Mesendoderm (in vitro differentiated cells): ENCODE measurements around the gene KCNK10.

Experiments
- DNase-seq: peaks from one replicate; pipeline ENCODE4 v3.0.0; 2013
- H2AK5ac ChIP-seq: 2 replicates; pipeline ENCODE4 v1.6.1; 2013; ENCODE audit warnings: low read length, inconsistent platforms
- H2BK120ac ChIP-seq: 2 replicates; pipeline ENCODE4 v1.6.1; 2013; ENCODE audit warnings: low read depth, mild to moderate bottlenecking, low read length, moderate library complexity, mixed read lengths
- H2BK15ac ChIP-seq: replicated peaks from 2 replicates; pipeline ENCODE4 v1.6.1; 2013; ENCODE audit warnings: low read depth, mild to moderate bottlenecking, moderate library complexity
- H2BK5ac ChIP-seq: 2 replicates; pipeline ENCODE4 v1.6.1; 2013; ENCODE audit warnings: low read length, inconsistent platforms
- H3K18ac ChIP-seq: 2 replicates; pipeline ENCODE4 v1.6.1; 2013; ENCODE audit warnings: mild to moderate bottlenecking, low read length, mixed read lengths
- H3K23ac ChIP-seq: one replicate; pipeline ENCODE4 v1.6.1; 2013; ENCODE audit warnings: low read length
- H3K27ac ChIP-seq: 2 replicates; pipeline ENCODE4 v1.5.1; 2013; ENCODE audit warnings: low read depth, mild to moderate bottlenecking, inconsistent platforms, low read length, moderate library complexity
- H3K27me3 ChIP-seq: 2 replicates; pipeline ENCODE4 v1.6.1; 2013; ENCODE audit warnings: low read length, control low read depth, mild to moderate bottlenecking, inconsistent platforms; ENCODE audit not compliant: insufficient read depth, poor library complexity
- H3K36me3 ChIP-seq: 2 replicates; pipeline ENCODE4 v1.6.1; 2013; ENCODE audit warnings: low read length, inconsistent platforms; ENCODE audit not compliant: control insufficient read depth, insufficient read depth
- H3K4ac ChIP-seq: one replicate; pipeline ENCODE4 v1.6.1; 2013; ENCODE audit warnings: low read depth, mild to moderate bottlenecking, low read length, moderate library complexity
- H3K4me1 ChIP-seq: 2 replicates; pipeline ENCODE4 v1.6.1; 2013; ENCODE audit warnings: low read depth, low read length, inconsistent platforms; ENCODE audit not compliant: control insufficient read depth
- H3K4me2 ChIP-seq: 2 replicates; pipeline ENCODE4 v1.6.1; 2013; ENCODE audit warnings: low read length
- H3K4me3 ChIP-seq: 2 replicates; pipeline ENCODE4 v1.5.1; 2013; ENCODE audit warnings: mild to moderate bottlenecking, low read length
- H3K56ac ChIP-seq: one replicate; pipeline ENCODE4 v1.6.1; 2013; ENCODE audit warnings: low read length
- H3K79me1 ChIP-seq: 2 replicates; pipeline ENCODE4 v1.6.1; 2013; ENCODE audit warnings: low read length, inconsistent platforms
- H3K79me2 ChIP-seq: 2 replicates; pipeline ENCODE4 v1.6.1; 2013; ENCODE audit warnings: mild to moderate bottlenecking, low read length; ENCODE audit not compliant: control insufficient read depth, insufficient read depth
- H3K9ac ChIP-seq: 2 replicates; pipeline ENCODE4 v1.6.1; 2013; ENCODE audit warnings: low read length, inconsistent platforms
- H4K5ac ChIP-seq: one replicate; pipeline ENCODE4 v1.6.1; 2013; ENCODE audit warnings: low read length
- H4K8ac ChIP-seq: one replicate; pipeline ENCODE4 v1.6.1; 2013; ENCODE audit warnings: low read depth, mild to moderate bottlenecking, control low read depth, low read length, moderate library complexity
- WGBS: extraction: QIAGEN DNeasy Blood & Tissue Kit; methylation state at CpG from one replicate; pipeline ENCODE4 v1.1.7; 2013; ENCODE audit warnings: low lambda C conversion rate, missing lambda C conversion rate; ENCODE audit not compliant: insufficient coverage; ENCODE audit errors: extremely low coverage; 5-methylcytosine and 5-hydroxymethylcytosine counted together

The KCNK10 gene

GRCh38 chr14:88218119-88218915 is 104.8 kb downstream of the KCNK10 start:
- H2BK15ac ChIP-seq, result no peak overlapping the region
- H3K27me3 ChIP-seq, result no peaks in the 10 kb centered on the region
- no peak overlapping the region for H2AK5ac ChIP-seq
- H3K4me3 ChIP-seq, result no peak overlapping the region
- H3K9ac ChIP-seq, result no peak overlapping the region
- no peak overlapping the region for H3K27ac ChIP-seq
- no peak overlapping the region for H2BK5ac ChIP-seq
- no peaks in the 10 kb centered on the region for H3K79me2 ChIP-seq
- H3K36me3 ChIP-seq, result no peaks in the 10 kb centered on the region
- H4K8ac ChIP-seq, result no peak overlapping the region
- H2BK120ac ChIP-seq, result no peak overlapping the region
- H3K4ac ChIP-seq, result no peak overlapping the region
- H3K79me1 ChIP-seq, result no peaks in the 10 kb centered on the region
- H3K4me2 ChIP-seq, result no peak overlapping the region
- no peak overlapping the region for H3K56ac ChIP-seq
- WGBS, result no CpG with 5 or more reads among the region's 9 CpGs
- H3K23ac ChIP-seq, result no peak overlapping the region
- H3K4me1 ChIP-seq, result no peaks in the 10 kb centered on the region
- H3K18ac ChIP-seq, result no peak overlapping the region
- no peak for DNase-seq
- H4K5ac ChIP-seq, result no peak overlapping the region

GRCh38 chr14:88212691-88213090 is 110.4 kb downstream of the KCNK10 start:
- no peak overlapping the region for H3K23ac ChIP-seq
- H3K27ac ChIP-seq, result no peak overlapping the region
- H2BK5ac ChIP-seq, result no peak overlapping the region
- H3K27me3 ChIP-seq, result no peaks in the 10 kb centered on the region
- H3K4me1 ChIP-seq, result no peaks in the 10 kb centered on the region
- no peak overlapping the region for H4K8ac ChIP-seq
- no peak overlapping the region for H2BK15ac ChIP-seq
- DNase-seq, result no peak
- no peaks in the 10 kb centered on the region for H3K79me2 ChIP-seq
- H2BK120ac ChIP-seq, result no peak overlapping the region
- H3K56ac ChIP-seq, result no peak overlapping the region
- no peak overlapping the region for H3K4me3 ChIP-seq
- no peaks in the 10 kb centered on the region for H3K79me1 ChIP-seq
- H3K4me2 ChIP-seq, result no peak overlapping the region
- no peak overlapping the region for H4K5ac ChIP-seq
- no peak overlapping the region for H2AK5ac ChIP-seq
- H3K36me3 ChIP-seq, result no peaks in the 10 kb centered on the region
- H3K9ac ChIP-seq, result no peak overlapping the region
- H3K18ac ChIP-seq, result no peak overlapping the region
- no peak overlapping the region for H3K4ac ChIP-seq

GRCh38 chr14:88210426-88210825 is 112.6 kb downstream of the KCNK10 start:
- DNase-seq, result no peak
- Histone ChIP-seq H3K79me2 (no peaks in the 10 kb centered on the region), H3K4me1 (no peaks in the 10 kb centered on the region)

GRCh38 chr14:88209273-88209672 is 113.8 kb downstream of the KCNK10 start:
- H3K4me3 ChIP-seq, result no peak overlapping the region
- H3K79me2 ChIP-seq, result no peaks in the 10 kb centered on the region
- no peak overlapping the region for H3K18ac ChIP-seq
- no peak overlapping the region for H3K27ac ChIP-seq
- H3K79me1 ChIP-seq, result no peaks in the 10 kb centered on the region
- H3K4ac ChIP-seq, result no peak overlapping the region
- H2BK120ac ChIP-seq, result no peak overlapping the region
- H2BK15ac ChIP-seq, result no peak overlapping the region
- no peak overlapping the region for H2BK5ac ChIP-seq
- H3K9ac ChIP-seq, result no peak overlapping the region
- no peak overlapping the region for H4K8ac ChIP-seq
- H3K56ac ChIP-seq, result no peak overlapping the region
- DNase-seq, result no peak
- H3K4me2 ChIP-seq, result no peak overlapping the region
- H4K5ac ChIP-seq, result no peak overlapping the region
- H3K36me3 ChIP-seq, result no peaks in the 10 kb centered on the region
- H3K27me3 ChIP-seq, result no peaks in the 10 kb centered on the region
- H3K23ac ChIP-seq, result no peak overlapping the region
- H2AK5ac ChIP-seq, result no peak overlapping the region
- no CpG with 5 or more reads among the region's 17 CpGs for WGBS
- no peaks in the 10 kb centered on the region for H3K4me1 ChIP-seq

More at GRCh38 chr14:88210426-88210825, 112.6 kb downstream of the KCNK10 start:
- Histone ChIP-seq H3K56ac (peak overlapping the region; percentile 28), H3K9ac (no peak overlapping the region), H3K4ac (no peak overlapping the region), H2BK120ac (no peak overlapping the region), H4K5ac (no peak overlapping the region), H3K36me3 (no peaks in the 10 kb centered on the region), H2BK5ac (no peak overlapping the region), H4K8ac (no peak overlapping the region), H3K27me3 (no peaks in the 10 kb centered on the region), H3K4me2 (no peak overlapping the region), H2BK15ac (no peak overlapping the region), H3K79me1 (no peaks in the 10 kb centered on the region), H3K23ac (peak overlapping the region; percentile 98), H3K27ac (no peak overlapping the region), H3K18ac (no peak overlapping the region), H3K4me3 (no peak overlapping the region), H2AK5ac (no peak overlapping the region)
- no CpG with 5 or more reads among the region's 8 CpGs for WGBS

GRCh38 chr14:88208858-88209257 is 114.2 kb downstream of the KCNK10 start:
- Histone ChIP-seq H2BK120ac (no peak overlapping the region), H3K9ac (no peak overlapping the region), H3K4me1 (no peaks in the 10 kb centered on the region), H3K36me3 (no peaks in the 10 kb centered on the region), H3K79me1 (no peaks in the 10 kb centered on the region), H3K79me2 (no peaks in the 10 kb centered on the region), H4K5ac (no peak overlapping the region), H3K23ac (no peak overlapping the region), H3K27me3 (no peaks in the 10 kb centered on the region), H3K4me3 (no peak overlapping the region), H3K4me2 (no peak overlapping the region), H3K18ac (no peak overlapping the region), H2AK5ac (no peak overlapping the region), H3K56ac (no peak overlapping the region), H3K4ac (no peak overlapping the region), H2BK5ac (no peak overlapping the region), H3K27ac (no peak overlapping the region), H4K8ac (no peak overlapping the region), H2BK15ac (no peak overlapping the region)
- no peak for DNase-seq
- no CpG with 5 or more reads among the region's 5 CpGs for WGBS

GRCh38 chr14:88204221-88204620 is 118.8 kb downstream of the KCNK10 start:
- Histone ChIP-seq H3K27ac (no peak overlapping the region), H2BK5ac (no peak overlapping the region), H3K9ac (no peak overlapping the region), H3K79me1 (no peaks in the 10 kb centered on the region), H3K23ac (no peak overlapping the region), H3K79me2 (no peaks in the 10 kb centered on the region), H3K4me2 (no peak overlapping the region), H3K36me3 (no peaks in the 10 kb centered on the region), H3K4me1 (no peaks in the 10 kb centered on the region), H2BK15ac (no peak overlapping the region), H2AK5ac (no peak overlapping the region), H3K4ac (no peak overlapping the region), H4K5ac (no peak overlapping the region), H3K27me3 (no peaks in the 10 kb centered on the region), H3K4me3 (no peak overlapping the region), H2BK120ac (no peak overlapping the region), H3K18ac (no peak overlapping the region), H4K8ac (no peak overlapping the region), H3K56ac (no peak overlapping the region)
- no CpG with 5 or more reads among the region's 4 CpGs for WGBS
- DNase-seq, result peak; percentile 31
